Astrocyte of the cerebellum (primary cell): ENCODE data around the gene ITGA2.
A peak's percentile ranks its signal among the peaks of the same experiment; 100 is the strongest.

ENCODE experiments used
- DNase-seq: peaks from one replicate; pipeline ENCODE4 v3.0.0-alpha.2; 2011; ENCODE audit warnings: low read depth
- H3K4me3 ChIP-seq: 2 replicates; pipeline ENCODE4 v1.5.1; 2011; ENCODE audit warnings: mild to moderate bottlenecking, low read depth, low read length, moderate library complexity
- in situ Hi-C: cut with HindIII; loops from 2 replicates; pipeline ENCODE4 v1.10.0; 2017; ENCODE audit warnings: low sequenced_read_pairs
- TF ChIP-seq, protein P1 (sequence below): IDR thresholded peaks from 2 replicates; pipeline ENCODE4 v1.5.1; 2012; ENCODE audit warnings: low read length, low read depth, moderate library complexity, mild to moderate bottlenecking; ENCODE audit errors: missing control alignments

ITGA2 gene

DNA sequence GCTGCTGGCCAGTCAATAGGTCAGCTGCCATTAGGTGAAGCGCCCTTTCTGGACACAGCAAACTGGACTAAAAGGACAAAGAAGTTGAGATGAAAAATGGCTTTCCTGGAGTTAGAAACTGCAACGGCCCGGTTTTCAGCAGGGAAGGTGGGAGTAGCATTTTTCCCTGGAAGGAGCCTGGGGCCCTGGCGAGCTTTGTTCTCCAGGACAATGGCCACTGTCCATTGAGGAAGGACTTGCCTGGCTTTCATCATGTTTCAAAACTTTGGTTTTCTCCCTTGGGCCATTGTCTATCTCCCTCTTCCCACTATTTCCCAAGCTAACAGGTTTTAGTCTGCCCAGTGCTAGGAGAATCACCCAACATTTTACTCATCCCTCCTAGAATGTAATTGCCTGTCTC lies 64.2 kb downstream of the ITGA2 start:
- TF ChIP-seq, protein P1, sequence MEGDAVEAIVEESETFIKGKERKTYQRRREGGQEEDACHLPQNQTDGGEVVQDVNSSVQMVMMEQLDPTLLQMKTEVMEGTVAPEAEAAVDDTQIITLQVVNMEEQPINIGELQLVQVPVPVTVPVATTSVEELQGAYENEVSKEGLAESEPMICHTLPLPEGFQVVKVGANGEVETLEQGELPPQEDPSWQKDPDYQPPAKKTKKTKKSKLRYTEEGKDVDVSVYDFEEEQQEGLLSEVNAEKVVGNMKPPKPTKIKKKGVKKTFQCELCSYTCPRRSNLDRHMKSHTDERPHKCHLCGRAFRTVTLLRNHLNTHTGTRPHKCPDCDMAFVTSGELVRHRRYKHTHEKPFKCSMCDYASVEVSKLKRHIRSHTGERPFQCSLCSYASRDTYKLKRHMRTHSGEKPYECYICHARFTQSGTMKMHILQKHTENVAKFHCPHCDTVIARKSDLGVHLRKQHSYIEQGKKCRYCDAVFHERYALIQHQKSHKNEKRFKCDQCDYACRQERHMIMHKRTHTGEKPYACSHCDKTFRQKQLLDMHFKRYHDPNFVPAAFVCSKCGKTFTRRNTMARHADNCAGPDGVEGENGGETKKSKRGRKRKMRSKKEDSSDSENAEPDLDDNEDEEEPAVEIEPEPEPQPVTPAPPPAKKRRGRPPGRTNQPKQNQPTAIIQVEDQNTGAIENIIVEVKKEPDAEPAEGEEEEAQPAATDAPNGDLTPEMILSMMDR, result no peak
- no peak overlapping the region for H3K4me3 ChIP-seq
- in situ Hi-C loops, result no loop called here
- DNase-seq, result no peak

DNA sequence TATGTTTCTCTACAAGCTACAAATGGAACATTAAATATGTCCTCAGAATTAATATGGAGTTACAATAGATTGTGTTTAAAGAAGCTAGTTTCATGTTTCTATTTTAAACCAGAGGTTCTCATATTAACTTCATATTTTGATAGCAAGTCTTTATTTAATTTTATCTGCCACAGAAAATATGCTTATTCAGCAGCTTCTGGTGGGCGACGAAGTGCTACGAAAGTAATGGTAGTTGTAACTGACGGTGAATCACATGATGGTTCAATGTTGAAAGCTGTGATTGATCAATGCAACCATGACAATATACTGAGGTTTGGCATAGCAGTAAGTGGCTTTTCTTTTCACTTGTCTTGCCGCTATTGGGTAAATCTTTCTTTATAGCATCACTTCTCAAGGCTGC lies 66.2 kb downstream of the ITGA2 start:
- in situ Hi-C loops, result no loop called here
- TF ChIP-seq, protein P1, result no peak
- no peak for DNase-seq

DNA sequence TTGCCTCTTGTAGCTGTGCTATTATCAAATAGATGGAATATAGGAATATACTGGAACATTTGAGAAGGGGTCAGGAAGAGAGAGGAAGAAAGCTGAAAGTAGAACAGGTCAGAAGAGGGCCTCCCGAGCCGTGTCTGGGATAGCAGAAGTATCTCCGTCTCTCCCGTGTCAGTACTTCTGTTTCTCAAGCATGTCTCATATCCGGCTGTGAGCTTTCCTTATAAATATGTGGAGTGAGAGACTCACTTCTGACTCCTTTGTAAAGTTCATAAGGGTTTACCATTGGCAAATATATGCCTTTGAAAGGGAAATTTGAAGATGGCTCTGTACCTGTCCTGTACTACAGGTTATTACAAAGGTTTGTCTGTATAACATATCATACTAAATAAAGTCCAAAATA lies 70.1 kb downstream of the ITGA2 start:
- in situ Hi-C loops, result no loop called here

More for the DNA sequence above, 66.2 kb downstream of the ITGA2 start:
- H3K4me3 ChIP-seq, result no peak overlapping the region

DNA sequence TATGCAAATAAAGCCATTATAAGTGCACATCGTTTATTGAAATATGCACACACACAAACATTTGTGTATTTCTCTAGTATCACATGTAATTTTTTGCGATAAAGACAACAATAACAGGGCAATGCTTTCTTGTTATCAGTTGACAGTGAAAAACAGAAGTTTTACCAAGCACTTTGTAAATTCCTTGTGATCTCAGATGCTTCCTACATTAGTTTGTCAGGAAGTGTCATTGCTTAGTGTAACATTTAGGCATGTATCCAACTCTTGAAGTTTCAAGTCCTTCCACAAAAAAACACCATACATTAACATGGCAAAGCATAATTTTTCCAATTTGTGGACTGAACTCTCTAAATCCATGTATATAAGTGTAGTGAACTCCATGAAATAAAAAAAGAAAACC lies 74.0 kb downstream of the ITGA2 start:
- H3K4me3 ChIP-seq, result no peak overlapping the region
- TF ChIP-seq, protein P1, result no peak
- in situ Hi-C loops, result no loop called here
- DNase-seq, result no peak

More for the DNA sequence above, 70.1 kb downstream of the ITGA2 start:
- TF ChIP-seq, protein P1, result no peak
- no peak for DNase-seq
- no peak overlapping the region for H3K4me3 ChIP-seq

DNA sequence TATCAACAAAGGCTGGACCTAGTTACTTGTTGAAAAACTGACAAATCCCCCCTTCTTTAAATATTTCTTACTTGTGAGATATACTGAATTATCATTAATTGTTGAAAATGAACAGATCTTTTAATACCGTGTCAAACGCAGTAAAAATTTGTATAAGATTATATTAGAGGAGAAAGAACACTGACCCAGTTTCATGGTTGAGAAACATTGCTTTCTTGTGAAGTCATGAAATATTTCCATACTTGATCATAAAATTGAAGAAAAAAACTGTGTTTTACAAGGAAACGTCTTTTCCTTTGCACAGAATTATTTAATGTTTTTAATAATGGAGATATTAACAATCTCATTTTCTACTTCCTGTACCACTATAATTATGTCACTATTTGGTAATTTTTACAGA lies 74.6 kb downstream of the ITGA2 start:
- no peak for DNase-seq

DNA sequence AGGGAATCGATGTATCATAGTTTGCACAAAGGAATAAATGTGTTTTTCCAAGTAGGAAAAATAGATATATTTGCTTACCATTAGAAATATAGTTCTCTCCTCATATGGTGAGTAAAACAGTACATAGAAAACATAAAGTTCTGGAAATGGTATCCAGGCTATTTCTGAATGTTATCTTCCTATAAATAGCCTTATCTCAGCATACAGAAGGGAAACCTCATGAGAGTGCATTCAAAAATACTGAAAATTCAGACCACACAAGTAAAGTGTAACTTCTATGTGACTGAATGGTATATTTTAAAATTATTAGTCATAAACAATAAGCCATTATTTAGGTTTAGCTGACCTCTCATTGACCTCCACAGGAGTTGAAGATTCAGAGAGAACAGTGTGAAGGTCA lies 76.9 kb downstream of the ITGA2 start:
- TF ChIP-seq, protein P1, result no peak
- in situ Hi-C loops, result no loop called here
- no peak overlapping the region for H3K4me3 ChIP-seq
- DNase-seq, result no peak

More for the DNA sequence above, 74.6 kb downstream of the ITGA2 start:
- TF ChIP-seq, protein P1, result no peak
- in situ Hi-C loops, result no loop called here
- H3K4me3 ChIP-seq, result no peak overlapping the region

DNA sequence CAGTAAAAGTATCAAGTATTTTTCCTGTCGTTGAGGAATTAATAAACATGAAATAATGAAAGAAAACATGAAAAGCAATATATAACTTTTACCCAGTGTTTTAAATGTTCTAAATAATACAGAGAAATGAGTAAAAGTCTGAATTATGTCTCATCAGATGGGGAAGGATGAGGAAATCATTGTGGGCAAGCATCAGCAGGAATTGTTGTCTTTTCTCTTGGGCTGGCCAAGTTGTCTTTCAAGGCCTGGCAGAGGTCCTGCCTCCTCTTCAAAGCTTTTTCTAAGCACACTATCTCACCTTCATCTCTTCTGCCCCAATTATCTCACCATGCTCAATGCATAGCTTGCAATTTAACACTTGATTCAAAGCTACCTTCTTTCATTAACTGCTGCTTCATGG lies 78.5 kb downstream of the ITGA2 start:
- TF ChIP-seq, protein P1, result no peak
- H3K4me3 ChIP-seq, result no peak overlapping the region
- DNase-seq, result peak; percentile 36
- in situ Hi-C loops, result no loop called here
